SK-MEL-5 (cell line): ENCODE measurements around the gene CYFIP2. TPM values are rescaled to one million over a fixed set of nuclear protein-coding genes. Genes with fewer than 3 reads are reported as not detected.
A peak's percentile ranks its signal among the peaks of the same experiment; 100 is the strongest.

Source experiments
- DNase-seq: peaks from one replicate; pipeline ENCODE4 v3.0.0-alpha.2; 2016; ENCODE audit warnings: low read depth, low spot score
- in situ Hi-C: cut with HindIII; loops from 2 replicates; pipeline ENCODE4 v1.10.0; 2016; ENCODE audit warnings: low sequenced_read_pairs, high pct_unique_total_duplicates, low pct_unique_long_range_greater_than_20kb
- total RNA-seq: library from RNA; depleted of rRNA; stranded (reverse); fragments of >200 nt; shearing (Covaris generic); gene quantifications from 2 replicates; pipeline ENCODE4 v1.2.3, GENCODE V29; 2014

Gene CYFIP2
- total RNA-seq, 1 experiment from 2014 or later: 11.0 TPM

- DNase-seq: no peak
- in situ Hi-C loops: no loop called here
Measured at GRCh38 chr5:157248821-157249470, 17.0 kb upstream of the CYFIP2 start.

DNA sequence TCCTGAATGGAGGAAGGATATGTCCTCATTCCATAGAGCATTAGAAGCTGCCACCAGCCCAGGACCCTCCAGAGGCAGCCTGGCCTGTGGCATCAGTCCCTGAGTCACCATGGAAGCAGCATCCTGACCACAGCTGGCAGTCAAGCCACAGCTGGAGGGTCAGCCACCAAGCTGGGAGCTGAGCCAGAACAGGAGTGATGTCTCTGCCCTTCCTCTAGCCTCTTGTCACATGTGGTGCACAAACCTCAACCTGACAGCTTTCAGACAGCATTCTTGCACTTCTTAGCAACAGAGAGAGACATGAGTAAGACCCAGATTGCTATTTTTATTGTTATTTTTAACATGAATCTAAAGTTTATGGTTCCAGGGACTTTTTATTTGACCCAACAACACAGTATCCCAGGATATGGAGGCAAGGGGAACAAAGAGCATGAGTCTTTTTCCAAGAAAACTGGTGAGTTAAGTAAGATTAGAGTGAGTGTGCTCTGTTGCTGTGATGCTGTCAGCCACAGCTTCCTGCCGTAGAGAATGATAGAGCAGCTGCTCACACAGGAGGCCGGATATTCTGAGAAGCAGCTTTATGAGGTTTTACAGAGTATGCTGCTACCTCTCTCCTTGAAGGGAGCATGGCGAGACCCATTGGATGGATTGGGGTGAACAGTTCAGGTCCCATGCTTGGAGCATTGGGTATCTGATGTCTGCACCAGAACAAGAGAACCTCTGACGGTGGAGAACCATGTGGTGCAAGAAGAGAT, 13.0 kb upstream of the CYFIP2 start:
- no peak for DNase-seq
- in situ Hi-C loops: no loop called here

DNA sequence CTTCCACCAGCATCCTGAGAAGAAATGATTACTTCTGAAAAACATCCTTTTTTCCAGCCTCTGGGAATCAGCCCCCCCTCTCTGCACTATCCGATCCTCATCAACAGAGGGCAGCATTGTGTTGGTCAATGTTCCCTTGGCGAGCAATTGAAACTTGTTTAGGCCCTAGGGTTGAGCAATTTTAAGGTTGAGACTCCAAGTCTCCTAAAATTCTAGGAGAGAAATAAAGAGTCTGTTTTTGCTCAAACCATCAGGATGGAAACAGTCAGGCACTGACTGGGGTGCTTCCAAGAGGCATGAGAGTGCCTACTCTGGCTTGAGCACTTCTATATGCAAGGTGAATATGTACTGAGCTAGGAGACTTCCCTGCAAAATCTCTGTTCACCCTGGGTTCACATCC, 12.4 kb upstream of the CYFIP2 start:
- in situ Hi-C loops: no loop called here

GRCh38 chr5:157258450-157258849, 7.5 kb upstream of the CYFIP2 start:
- in situ Hi-C loops: no loop called here
- no peak for DNase-seq

More for the DNA sequence above, 12.4 kb upstream of the CYFIP2 start:
- DNase-seq: peak; percentile 60

DNA sequence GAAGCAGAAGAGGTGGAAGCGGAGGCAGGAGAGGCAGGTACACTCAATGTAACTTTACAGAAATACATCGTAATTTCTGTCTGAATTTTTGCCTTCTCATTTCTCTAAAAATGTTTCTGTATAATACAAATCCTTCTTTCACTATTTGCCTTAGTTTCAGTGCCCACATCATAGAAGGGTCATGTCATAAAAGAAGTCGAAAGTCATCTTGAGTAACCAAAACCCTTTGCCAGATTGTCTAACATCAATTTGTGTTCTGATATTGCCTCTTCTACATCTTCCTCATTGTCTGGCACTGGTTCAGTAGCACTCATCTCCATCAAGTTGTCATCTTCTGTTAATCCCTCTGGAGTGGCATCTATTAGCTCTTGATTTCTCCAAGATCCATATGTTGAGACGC, 6.2 kb upstream of the CYFIP2 start:
- no peak for DNase-seq
- in situ Hi-C loops: no loop called here

DNA sequence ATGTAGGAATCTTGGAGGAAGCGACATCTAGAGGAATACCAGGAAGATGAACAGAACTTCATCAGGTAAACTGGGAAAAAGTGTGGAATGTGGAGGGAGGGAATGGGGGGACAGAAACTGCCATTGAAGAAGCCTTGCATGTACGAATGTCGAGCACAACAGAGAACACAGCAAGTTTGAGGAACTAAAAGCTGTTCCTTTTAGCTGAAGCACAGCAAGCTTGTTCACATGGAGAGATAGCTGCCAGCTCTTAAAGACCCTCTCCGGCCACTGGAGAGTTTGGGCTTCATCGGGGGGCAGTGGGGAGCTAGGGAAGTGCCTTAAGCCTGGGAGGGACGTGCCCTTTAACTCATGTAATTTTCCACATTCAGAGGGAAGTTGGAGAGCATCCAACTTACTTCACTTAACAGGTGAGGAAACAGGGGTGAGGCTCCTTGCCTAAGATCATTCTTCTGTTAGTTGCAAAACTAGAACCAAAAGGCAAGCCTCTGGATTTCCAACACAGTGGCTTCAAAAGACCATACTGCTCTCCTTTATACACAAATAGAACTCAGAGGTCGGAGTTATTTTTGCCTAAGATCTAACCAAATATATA, 2.3 kb upstream of the CYFIP2 start:
- DNase-seq: peak; percentile 12

DNA sequence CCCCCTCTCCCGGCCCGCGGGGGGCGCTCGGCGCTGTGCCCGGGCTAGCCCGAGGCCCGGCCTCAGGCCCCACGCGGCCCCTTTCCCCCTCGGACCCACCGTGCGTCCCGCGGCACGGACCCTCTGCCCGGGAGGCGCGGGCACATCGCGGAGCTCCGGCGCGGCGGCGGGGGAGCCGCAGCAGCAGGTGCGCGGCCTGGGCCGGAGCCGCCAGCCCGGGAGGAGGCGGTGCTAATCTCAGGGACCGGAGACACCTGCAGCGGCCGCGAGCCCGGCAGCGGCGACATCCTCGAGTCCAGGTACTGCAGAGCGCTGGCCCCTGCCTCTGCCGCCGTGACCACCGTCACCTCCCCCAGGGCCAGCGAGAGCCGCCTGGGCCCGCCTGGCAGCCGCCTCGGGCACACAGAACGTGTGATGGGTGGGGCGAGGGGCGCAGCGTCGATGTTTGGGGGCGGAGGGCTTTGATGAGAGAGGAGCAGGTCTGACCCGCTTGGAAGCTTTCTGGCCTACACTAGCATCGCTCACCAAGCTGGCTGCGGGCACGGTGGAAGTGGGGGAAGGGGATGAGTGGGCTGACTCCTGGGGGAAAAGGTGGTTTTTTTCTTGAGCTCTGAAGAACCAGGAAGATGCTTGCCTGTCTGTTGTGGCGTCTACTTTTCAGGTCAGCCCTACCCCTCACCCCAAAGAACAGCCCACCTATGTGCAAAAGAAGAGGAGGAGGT, 524 bp downstream of the CYFIP2 start:
- in situ Hi-C loops: no loop called here
- no peak for DNase-seq

More for the DNA sequence above, 2.3 kb upstream of the CYFIP2 start:
- in situ Hi-C loops: no loop called here

DNA sequence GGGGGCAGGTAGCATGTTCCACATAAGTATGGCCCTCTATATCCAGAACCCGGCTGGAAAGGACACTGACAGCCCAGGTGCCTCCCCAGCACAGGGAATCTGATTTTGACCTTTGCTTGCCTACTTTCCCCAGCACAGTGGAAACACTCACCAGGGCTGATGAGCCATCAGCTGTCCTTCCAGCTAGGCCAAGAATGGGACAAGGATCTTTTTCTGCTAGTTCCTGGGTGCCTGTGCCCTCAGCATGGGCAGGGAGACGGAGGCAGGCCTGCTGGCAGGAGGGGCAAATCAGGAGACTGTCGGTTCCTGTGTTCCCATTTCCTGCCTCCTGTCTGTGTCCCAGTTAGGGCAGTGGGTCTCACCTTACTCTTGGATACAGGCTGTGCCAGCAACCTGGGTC, 1.1 kb downstream of the CYFIP2 start:
- in situ Hi-C loops: no loop called here

DNA sequence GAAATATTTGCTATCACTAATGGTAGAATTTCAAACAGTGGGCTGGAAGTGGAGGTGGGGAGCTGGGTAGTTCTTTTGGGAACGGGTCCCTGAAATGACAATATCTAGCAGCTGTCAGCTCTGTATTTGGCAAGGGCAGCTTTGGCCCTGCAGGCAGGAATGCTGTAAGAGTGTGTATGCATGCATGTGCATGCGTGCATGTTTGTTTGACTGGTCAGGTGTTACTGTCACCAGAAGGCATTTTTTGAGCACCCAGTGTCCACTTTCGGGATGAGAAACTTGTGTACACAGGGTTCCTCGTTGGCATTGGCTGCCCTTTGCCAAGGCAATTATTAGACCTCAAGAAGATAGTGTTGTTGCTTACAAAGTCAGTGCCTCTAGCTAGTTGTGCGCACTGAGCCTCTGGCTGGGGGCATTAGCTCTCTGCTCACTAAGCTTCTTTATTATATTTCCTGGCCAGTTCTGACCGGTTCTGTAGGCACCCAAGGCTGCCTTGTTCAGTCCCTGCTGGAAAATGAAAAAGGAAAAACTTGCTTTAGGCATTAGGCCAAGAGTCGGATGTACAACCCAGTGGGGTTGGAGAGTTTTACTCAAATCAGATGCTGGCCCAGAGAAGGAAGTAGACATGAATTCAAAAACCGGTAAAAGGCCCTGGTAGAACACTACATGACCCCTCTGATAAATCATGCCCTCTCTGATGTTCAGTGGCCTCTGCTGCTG, 2.0 kb downstream of the CYFIP2 start:
- in situ Hi-C loops: no loop called here
- no peak for DNase-seq

More for the DNA sequence above, 1.1 kb downstream of the CYFIP2 start:
- DNase-seq: no peak

- in situ Hi-C loops: no loop called here
- DNase-seq: no peak
Measured at GRCh38 chr5:157269165-157269671, 3.3 kb downstream of the CYFIP2 start.

GRCh38 chr5:157269761-157270272, 3.9 kb downstream of the CYFIP2 start:
- in situ Hi-C loops: no loop called here
- DNase-seq: no peak

DNA sequence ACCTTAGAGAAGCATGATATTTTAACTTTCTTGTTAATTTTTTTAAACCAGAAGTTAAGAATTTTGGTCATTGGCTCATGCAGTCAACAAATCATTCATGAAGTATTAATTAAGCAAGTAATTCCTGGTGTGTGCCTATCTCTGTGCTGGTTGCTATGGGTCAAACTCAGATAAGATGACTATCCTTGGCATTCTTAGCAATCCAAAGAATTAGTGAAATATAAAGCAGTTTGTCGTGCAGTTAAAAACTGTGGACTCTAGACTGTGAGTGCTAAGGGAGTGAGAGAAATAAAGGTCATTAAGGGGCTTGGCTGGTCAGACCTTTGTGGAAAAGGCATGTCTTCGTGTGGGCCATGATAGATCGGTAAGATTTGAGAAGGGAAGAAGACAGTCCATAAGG, 4.8 kb downstream of the CYFIP2 start:
- no peak for DNase-seq
- in situ Hi-C loops: no loop called here

DNA sequence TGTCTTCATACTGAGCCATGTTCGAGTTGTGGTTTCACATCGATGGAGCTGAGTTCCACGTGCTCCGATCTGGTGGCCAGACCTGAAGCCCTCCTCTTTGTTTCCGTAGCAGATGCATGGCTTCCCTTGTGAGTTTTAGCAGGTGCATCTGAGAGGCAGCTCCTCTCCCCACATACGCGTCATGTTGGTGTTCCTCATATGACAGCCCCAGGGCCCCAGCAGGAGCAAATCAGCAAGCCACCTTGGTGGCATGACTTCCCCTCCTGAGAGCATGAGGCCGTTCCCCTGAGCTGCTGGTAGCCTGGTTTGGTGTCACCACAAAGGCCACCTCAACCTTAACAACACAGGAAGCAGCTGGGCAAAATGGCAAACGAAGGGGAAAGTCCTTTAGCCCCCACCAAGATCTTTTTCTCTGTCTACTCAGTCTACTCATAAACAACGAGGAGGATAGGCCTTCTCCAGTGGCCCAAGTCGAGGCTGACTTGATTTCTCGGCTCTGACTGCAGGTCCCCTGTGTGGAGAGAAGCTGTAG, 5.9 kb downstream of the CYFIP2 start:
- in situ Hi-C loops: no loop called here
- DNase-seq: no peak

DNA sequence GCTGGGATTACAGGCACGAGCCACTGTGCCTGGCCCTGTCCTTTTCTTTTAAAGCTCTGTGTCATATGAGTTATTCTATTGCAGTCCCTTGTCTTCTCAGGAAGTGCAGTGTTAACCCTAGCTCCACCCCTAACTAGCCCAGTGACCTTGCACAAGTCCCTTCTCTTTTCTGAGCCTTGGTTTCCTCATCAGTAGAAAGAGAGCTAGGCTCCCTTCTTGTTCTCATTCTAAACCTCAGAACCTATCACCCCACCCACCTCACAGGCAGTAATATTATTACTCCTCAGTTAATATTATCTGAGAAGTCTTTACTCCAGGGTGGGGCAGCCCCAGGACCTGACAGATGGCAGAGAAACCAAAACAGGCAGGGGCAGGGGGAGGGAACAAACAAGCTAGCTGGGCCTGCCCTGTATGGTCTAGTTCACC, 7.2 kb downstream of the CYFIP2 start:
- DNase-seq: no peak
- in situ Hi-C loops: no loop called here

DNA sequence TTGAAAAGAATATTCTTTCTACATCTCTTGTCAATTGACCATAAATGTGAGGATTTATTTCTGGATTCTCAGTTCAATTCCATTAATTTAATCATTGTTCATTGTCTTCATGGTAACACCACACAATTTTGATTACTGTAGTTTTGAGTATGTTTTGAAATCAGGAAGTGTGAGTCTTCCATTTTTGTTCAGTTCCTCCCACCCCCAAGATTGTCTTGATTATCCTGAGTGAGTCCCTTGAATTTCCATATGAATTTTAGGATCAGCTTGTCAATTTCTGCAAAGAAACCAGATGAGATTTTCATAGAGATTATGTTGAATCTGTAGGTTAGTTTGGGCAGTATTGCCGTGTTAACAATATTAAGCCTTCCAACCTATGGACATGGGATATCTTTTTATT, 9.5 kb downstream of the CYFIP2 start:
- in situ Hi-C loops: no loop called here
- DNase-seq: no peak

GRCh38 chr5:157278319-157279037, 12.6 kb downstream of the CYFIP2 start:
- DNase-seq: no peak
- in situ Hi-C loops: no loop called here
